Measurements from ENCODE around the gene MX1.

DNA sequence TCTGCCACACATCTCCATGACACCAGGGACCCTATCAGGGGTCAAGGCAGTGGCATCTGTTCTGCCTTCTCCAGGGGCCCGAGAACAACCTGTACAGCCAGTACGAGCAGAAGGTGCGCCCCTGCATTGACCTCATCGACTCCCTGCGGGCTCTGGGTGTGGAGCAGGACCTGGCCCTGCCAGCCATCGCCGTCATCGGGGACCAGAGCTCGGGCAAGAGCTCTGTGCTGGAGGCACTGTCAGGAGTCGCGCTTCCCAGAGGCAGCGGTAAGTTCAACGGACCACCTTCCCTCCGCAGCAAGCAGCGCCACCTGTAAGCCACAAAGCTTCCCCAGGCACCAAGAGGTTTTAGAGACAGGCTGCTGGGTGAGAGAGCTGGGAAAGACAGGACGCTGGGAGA, 48.3 kb upstream of the MX1 start:
- TF ChIP-seq POLR2A (IDR thresholded peaks at IDR 0.05): no peak
- TF ChIP-seq POLR2AphosphoS5 (IDR thresholded peaks at IDR 0.05): no peak
- TF ChIP-seq, protein P1, sequence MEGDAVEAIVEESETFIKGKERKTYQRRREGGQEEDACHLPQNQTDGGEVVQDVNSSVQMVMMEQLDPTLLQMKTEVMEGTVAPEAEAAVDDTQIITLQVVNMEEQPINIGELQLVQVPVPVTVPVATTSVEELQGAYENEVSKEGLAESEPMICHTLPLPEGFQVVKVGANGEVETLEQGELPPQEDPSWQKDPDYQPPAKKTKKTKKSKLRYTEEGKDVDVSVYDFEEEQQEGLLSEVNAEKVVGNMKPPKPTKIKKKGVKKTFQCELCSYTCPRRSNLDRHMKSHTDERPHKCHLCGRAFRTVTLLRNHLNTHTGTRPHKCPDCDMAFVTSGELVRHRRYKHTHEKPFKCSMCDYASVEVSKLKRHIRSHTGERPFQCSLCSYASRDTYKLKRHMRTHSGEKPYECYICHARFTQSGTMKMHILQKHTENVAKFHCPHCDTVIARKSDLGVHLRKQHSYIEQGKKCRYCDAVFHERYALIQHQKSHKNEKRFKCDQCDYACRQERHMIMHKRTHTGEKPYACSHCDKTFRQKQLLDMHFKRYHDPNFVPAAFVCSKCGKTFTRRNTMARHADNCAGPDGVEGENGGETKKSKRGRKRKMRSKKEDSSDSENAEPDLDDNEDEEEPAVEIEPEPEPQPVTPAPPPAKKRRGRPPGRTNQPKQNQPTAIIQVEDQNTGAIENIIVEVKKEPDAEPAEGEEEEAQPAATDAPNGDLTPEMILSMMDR (IDR thresholded peaks at IDR 0.05): no peak
- no peak for TF ChIP-seq EP300 (IDR thresholded peaks at IDR 0.05)
